ENCODE results near the gene REC114.

REC114 gene

GRCh38 chr15:73599934-73600333 is 157.0 kb downstream of the REC114 start:
- no peak for DNase-seq (ENCODE audit: low read depth)
- no peak overlapping the region for H3K4me3 ChIP-seq (ENCODE audit: low read depth, low read length)
- TF ChIP-seq CTCF (conservative IDR thresholded peaks at IDR 0.05; ENCODE audit: low read depth, low read length), result no peak

- no peak for TF ChIP-seq CTCF (conservative IDR thresholded peaks at IDR 0.05; ENCODE audit: low read depth, low read length)
- no peak overlapping the region for H3K4me3 ChIP-seq (ENCODE audit: low read depth, low read length)
- DNase-seq (ENCODE audit: low read depth), result no peak
Observed at GRCh38 chr15:73600413-73601335, 157.7 kb downstream of the REC114 start.

GRCh38 chr15:73601451-73602445 is 158.8 kb downstream of the REC114 start:
- no peak for TF ChIP-seq CTCF (conservative IDR thresholded peaks at IDR 0.05; ENCODE audit: low read depth, low read length)
- peak; percentile 66 for DNase-seq (ENCODE audit: low read depth)
- H3K4me3 ChIP-seq (ENCODE audit: low read depth, low read length), result no peak overlapping the region

GRCh38 chr15:73602446-73602843 is 159.5 kb downstream of the REC114 start:
- no peak for TF ChIP-seq CTCF (conservative IDR thresholded peaks at IDR 0.05; ENCODE audit: low read depth, low read length)
- H3K4me3 ChIP-seq (ENCODE audit: low read depth, low read length), result no peak overlapping the region
- no peak for DNase-seq (ENCODE audit: low read depth)

GRCh38 chr15:73602992-73603391 is 160.0 kb downstream of the REC114 start:
- TF ChIP-seq CTCF (conservative IDR thresholded peaks at IDR 0.05; ENCODE audit: low read depth, low read length), result no peak
- DNase-seq (ENCODE audit: low read depth), result no peak
- H3K4me3 ChIP-seq (ENCODE audit: low read depth, low read length), result no peak overlapping the region

GRCh38 chr15:73604477-73604876 is 161.5 kb downstream of the REC114 start:
- DNase-seq (ENCODE audit: low read depth), result no peak
- TF ChIP-seq CTCF (conservative IDR thresholded peaks at IDR 0.05; ENCODE audit: low read depth, low read length), result no peak
- no peak overlapping the region for H3K4me3 ChIP-seq (ENCODE audit: low read depth, low read length)

Data from choroid plexus epithelial cell (primary cell).